ENCODE measurements around the gene MLH1.
A peak's percentile ranks its signal among the peaks of the same experiment; 100 is the strongest.
"Not testable (repeated sequence)": the region's sequence is repeated elsewhere in the genome, so short reads cannot be mapped to it uniquely, and the experiment has no call there.

Gene MLH1

DNA sequence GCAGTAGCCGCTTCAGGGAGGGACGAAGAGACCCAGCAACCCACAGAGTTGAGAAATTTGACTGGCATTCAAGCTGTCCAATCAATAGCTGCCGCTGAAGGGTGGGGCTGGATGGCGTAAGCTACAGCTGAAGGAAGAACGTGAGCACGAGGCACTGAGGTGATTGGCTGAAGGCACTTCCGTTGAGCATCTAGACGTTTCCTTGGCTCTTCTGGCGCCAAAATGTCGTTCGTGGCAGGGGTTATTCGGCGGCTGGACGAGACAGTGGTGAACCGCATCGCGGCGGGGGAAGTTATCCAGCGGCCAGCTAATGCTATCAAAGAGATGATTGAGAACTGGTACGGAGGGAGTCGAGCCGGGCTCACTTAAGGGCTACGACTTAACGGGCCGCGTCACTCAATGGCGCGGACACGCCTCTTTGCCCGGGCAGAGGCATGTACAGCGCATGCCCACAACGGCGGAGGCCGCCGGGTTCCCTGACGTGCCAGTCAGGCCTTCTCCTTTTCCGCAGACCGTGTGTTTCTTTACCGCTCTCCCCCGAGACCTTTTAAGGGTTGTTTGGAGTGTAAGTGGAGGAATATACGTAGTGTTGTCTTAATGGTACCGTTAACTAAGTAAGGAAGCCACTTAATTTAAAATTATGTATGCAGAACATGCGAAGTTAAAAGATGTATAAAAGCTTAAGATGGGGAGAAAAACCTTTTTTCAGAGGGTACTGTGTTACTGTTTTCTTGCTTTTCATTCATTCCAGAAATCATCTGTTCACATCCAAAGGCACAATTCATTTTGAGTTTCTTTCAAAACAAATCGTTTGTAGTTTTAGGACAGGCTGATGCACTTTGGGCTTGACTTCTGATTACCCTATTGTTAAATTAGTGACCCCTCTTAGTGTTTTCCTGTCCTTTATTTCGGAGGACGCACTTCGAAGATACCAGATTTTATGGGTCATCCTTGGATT is at the start of gene MLH1:
TSS of gene MLH1 (plus strand) at position 193 of the 958 bp plus-strand sequence. CDS start at position 223, 30 bp downstream.
- DNase-seq = no peak

- DNase-seq = peak; percentile 46
These were observed 49.7 kb upstream of the MLH1 start for GRCh38 chr3:36943601-36944000.

DNA sequence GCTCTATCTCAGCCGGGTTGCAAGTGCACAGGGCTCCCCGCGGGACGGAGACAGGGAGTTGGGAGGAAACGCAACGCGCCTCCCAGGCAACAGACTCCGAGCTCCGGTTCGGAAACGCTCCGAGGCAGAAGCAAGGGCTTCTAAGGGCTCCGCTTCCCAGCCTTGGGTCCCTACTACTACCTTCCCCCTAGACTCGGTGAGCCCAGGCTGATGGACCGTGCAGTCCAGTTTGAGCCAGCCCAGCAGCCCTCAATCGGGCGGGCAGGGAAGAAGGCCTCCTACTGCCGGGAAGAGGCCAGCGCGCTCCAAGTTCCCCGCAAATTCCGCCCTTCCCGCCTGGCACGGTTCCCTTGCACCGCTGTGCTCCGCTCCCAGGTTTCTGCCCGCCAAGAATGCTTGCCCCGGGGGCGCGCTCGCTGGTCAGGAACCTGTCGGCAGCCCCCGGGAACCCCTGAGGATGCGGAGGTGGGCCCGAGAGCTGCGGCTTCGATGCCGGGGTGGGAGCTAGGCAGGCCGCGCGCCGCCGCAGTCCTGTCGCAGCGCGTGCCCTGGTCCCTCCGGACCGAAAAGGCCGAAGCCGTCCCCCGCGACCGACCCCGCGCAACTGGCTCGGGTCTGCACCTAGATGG is 49.2 kb upstream of the MLH1 start:
- peak; percentile 56 for DNase-seq

DNA sequence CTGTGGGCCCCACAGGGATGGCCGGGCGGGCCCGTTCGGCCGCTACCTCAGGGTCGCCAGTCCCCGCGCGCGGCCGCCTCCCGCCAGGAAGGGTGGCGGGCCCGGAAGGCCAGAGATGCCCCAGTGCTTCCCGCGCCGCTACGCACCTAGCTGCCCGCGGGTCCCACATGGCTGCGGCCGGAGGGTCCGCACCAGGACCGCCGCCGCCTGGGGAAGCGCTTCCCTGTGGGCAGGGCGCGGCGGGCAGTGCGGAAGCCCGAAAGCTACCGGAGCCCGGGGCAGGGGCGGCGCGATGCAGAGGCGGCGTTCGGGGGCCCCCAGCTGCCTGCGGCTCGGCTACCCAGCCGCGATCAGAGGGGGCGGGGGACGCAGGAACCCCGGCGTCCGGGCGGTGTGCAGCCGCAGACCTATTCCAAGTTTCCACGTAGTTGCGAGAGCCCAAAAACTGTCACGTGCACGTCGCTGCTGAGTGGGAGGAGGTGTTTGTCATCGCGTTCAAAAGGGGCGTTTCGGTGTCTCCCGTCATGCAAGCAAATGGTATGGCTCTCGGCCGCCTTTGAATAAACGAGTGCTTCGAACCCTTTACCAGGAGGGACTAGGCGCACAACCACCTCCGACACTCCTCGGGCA is 48.6 kb upstream of the MLH1 start, which contains the start of gene TRANK1:
TSS of gene TRANK1 (minus strand) at position 414 of the 630 bp plus-strand sequence. CDS start at position 169, 245 bp downstream.
- DNase-seq = peak; percentile 40

DNA sequence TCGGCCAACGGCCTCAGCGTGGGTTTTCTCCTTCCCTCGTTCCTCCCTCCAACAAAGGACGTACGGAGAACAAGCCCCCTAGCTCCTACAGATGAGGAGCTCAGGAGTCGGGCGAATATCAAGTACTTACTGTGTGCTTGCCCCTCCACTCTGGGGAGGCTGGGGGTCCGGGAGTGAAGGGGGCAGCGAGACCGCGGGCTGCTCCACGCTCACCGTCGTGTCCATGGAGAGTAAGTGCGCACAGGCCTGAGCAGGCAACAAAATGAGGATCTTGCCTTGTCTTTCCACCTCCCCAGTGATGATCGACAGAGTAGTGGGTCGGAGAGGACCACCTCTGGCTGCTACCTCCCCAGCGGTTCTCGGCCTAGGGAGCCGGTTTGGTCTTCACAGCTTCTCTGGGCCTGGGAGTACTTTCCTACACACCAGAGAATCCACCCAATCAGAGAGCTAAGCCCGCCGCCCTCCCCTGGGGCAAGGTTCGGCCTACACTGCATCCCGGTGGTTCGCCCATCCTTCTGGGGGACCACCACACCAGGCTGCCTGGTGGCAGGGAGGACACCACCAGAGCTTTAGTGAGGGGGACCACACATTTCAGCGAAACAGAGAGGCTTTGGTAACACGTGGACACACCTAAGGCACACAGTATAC is 47.9 kb upstream of the MLH1 start:
- DNase-seq = no peak

DNA sequence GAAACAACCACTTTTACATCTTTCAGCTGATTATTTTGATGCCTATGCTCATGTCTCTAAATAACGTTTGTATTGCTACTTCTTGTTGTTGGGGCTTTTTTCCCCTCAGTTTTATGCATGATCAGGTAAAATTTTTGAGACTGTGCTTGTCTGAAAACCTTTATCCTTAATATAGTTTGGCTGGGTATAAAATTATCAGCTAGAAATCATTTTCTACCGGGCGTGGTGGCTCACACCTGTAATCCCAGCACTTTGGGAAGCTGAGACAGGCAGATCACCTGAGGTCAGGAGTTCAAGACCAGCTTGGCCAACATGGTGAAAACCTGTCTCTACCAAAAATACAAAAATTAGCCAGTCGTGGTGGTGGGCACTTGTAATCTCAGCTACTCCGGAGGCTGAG is 45.5 kb upstream of the MLH1 start:
- not testable (repeated sequence) for DNase-seq

DNA sequence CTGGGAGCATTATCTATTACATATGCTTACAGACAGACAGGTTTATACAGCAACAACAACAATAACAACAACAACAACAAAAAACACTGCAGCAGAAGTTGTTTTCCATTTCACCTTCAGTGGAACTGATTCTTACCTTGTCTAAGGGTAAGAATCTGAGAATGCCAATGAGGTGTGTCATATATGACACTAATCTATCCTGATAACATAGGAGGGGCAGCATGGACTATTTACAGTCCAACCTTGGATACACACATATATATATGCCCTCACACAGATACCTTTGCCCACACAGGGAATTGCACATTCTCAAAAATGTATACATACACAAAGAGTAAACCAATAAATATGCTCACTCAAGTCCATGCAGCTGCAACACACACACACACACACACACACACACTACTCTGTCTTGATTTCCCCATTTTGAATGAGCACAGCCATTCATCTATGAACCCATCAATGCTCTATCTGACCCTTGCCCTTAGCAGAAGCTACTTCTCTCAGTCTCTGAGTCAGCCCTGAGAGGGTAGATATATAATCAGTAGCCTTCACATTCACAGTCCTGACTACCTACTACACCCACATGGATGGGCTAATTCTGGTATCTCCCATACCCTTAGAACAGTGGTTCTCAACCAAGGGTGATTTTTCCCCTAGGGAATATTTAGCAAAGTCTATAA is 38.7 kb upstream of the MLH1 start:
- peak; percentile 52 for DNase-seq

GRCh38 chr3:36956155-36956554 is 37.2 kb upstream of the MLH1 start:
- no peak for DNase-seq

GRCh38 chr3:36957063-36957462 is 36.3 kb upstream of the MLH1 start:
- peak; percentile 65 for DNase-seq

GRCh38 chr3:36957862-36958686 is 35.2 kb upstream of the MLH1 start:
- peak; percentile 83 for DNase-seq

- no peak for DNase-seq
These were observed 33.5 kb upstream of the MLH1 start for GRCh38 chr3:36959821-36960220.

DNA sequence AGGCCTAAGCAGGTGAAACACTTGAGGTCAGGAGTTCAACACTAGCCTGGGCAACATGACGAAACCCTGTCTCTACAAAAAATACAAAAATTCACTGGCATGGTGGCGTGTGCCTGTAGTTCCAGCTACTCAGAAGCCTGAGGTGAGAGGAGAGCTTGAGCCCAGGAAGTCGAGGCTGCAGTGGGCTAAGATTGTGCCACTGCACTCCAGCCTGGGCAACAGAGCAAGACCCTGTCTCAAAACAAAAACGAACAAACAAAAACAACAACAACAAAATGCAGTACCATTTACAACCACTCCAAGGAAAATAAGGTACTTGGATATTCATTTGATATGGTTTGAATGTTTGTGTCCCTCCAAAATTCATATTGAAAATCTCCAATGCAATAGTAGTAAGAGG is 32.8 kb upstream of the MLH1 start:
- no peak for DNase-seq

GRCh38 chr3:36963008-36963407 is 30.3 kb upstream of the MLH1 start:
- not testable (repeated sequence) for DNase-seq

- no peak for DNase-seq
These were observed 29.0 kb upstream of the MLH1 start for GRCh38 chr3:36964331-36964730.

DNA sequence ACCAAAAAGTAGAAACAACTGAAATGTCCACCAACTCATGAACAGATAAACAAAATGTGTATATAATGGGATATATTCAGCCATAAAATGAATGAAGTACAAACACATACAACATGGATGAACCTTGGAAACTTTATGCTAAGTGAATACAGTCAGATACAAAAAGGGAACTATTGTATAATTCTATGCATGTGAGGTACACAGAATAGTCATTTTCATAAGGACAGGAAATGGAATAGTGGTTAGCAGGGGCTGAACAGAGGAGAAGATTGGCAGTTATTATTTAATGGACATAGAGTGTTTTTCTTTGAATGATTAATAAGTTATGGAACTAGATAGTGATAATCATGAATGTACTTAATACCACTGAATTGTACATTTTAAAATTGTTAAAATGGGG is 28.5 kb upstream of the MLH1 start:
- DNase-seq = no peak

- DNase-seq = no peak
These were observed 27.9 kb upstream of the MLH1 start for GRCh38 chr3:36965440-36965839.

DNA sequence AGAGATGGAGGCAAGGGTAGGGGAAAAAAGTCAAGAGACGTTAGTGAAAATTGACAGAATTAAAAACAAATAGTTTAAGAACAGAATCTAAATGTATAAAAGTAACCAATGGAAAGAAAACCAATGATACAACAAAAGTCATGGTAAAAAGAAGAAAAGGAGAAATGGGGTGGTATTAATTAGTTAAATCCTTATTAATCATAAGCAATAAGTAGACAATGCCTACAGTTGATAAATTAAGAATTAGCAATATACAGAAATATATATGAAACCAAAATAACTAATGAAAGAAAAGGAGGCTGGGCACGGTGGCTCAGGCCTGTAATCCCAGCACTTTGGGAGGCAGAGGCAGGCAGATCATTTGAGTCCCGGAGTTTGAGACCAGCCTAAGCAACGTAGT is 24.2 kb upstream of the MLH1 start:
- no peak for DNase-seq

GRCh38 chr3:36969540-36970432 is 23.5 kb upstream of the MLH1 start:
- DNase-seq = peak; percentile 98

GRCh38 chr3:36972163-36972562 is 21.2 kb upstream of the MLH1 start:
- no peak for DNase-seq

DNA sequence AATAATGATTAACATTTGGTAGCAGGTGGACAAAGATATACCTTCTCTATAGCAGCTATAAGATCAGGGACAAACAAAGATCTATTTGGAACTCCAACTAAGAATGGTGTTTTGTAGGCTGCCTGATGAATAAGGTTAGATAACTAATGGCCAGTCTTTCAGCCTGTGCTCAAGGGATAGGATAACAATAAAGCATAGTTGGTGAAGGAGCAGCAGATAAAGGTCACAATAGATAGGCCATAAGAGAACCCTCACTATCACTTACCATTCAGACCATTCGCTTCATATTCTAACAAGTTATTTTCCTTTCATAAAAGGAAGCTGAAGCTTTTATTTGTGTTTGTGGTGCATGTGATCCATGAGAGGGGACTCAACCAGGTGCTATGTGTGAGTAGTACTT is 20.2 kb upstream of the MLH1 start:
- no peak for DNase-seq
